Urinary bladder (tissue), 4 donors: ENCODE results near the gene EPB41. TPM values are rescaled to one million over a fixed set of nuclear protein-coding genes. Genes with fewer than 3 reads are reported as not detected.
A peak's percentile ranks its signal among the peaks of the same experiment; 100 is the strongest.
"Not testable (repeated sequence)": the region's sequence is repeated elsewhere in the genome, so short reads cannot be mapped to it uniquely, and the experiment has no call there.

Source experiments
- DNase-seq: peaks from one replicate; pipeline ENCODE4 v3.0.0-alpha.2; 2015; ENCODE audit errors: extremely low spot score
- H3K27ac ChIP-seq: one replicate; pipeline ENCODE4 v1.5.1; 2013; ENCODE audit warnings: low read depth, mild to moderate bottlenecking, moderate library complexity
- H3K36me3 ChIP-seq: one replicate; pipeline ENCODE4 v1.6.1; 2013; ENCODE audit warnings: mild to moderate bottlenecking, moderate library complexity; ENCODE audit not compliant: insufficient read depth
- H3K4me1 ChIP-seq: one replicate; pipeline ENCODE4 v1.6.1; 2013; ENCODE audit warnings: mild to moderate bottlenecking, moderate library complexity; ENCODE audit not compliant: insufficient read depth
- H3K4me3 ChIP-seq: one replicate; pipeline ENCODE4 v1.5.1; 2013; ENCODE audit warnings: low read depth, low read length
- WGBS: extraction: QIAGEN DNeasy Blood & Tissue Kit; methylation state at CpG from one replicate; pipeline ENCODE4 v1.1.7; 2013; 5-methylcytosine and 5-hydroxymethylcytosine counted together
- polyA plus RNA-seq: library from polyadenylated mRNA; stranded (reverse); fragments of 200-250 nt; gene quantifications from one replicate; pipeline ENCODE4 v1.2.3, GENCODE V29; 2013
- total RNA-seq: library from RNA; depleted of rRNA; stranded (reverse); fragments of >200 nt; gene quantifications from one replicate; pipeline ENCODE4 v1.2.3, GENCODE V29; 2014
- donor health status: healthy with polysubstance abuse.
- donor health status: healthy.

Gene EPB41
- total and polyA plus RNA-seq, 2 donors, result 11.0 to 37.4 TPM

DNA sequence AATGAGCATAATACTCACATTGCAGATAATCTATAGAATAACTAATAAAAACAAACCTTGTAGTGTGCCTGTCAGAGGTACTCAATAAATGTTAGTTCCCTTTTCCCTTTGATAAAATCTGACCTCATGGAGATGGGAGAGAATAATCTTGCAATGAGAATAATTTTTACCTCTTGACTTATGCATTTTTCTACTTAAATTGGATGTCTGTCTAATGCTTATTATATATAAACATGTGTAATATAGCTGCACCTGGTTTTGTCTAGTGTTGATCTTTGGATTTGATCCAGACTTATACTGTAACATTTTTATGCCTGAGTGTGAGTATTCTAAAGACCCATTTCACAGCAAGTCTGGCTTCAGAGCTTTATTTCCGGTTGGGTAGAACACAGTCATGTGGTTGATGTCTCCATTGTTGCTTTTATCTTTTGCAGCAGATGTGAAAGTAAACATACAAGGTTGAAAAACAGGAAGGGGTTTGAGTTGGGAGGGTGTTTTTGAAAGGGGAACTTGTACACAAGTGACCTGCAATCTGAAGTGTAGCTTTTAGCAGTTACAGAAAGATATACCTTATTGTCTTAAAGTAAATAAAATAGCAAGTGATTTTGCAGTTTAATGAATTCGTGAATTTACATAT lies 12.4 kb downstream of the EPB41 start:
- peak; percentile 0 for DNase-seq
- no peak overlapping the region for H3K4me3 ChIP-seq

DNA sequence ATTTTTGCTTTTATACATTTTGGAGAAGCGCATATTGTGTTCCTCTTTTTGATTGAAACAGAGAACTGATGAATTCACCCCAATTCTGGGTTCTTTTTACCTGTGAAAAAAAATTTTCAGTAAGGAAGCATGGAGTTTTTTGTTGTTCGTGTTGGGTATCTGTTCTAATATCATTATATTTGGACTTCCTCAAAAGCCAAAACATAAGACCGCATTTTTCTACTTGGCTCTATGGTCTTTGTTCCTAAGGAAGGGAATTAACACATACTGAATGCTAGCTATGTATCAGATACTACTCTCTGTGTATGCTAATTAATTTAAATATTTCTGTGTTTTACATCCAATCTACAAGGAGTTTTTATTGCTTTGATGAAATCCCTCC lies 12.9 kb downstream of the EPB41 start:
- Histone ChIP-seq H3K27ac (peak overlapping the region; percentile 79), H3K36me3 (no peaks in the 10 kb centered on the region), H3K4me1 (peaks cover 4% of the 10 kb centered on the region), H3K4me3 (no peak overlapping the region)
- 58% methylated on average over 3 of the region's 3 CpGs for WGBS
- no peak for DNase-seq

More for the DNA sequence above, 12.4 kb downstream of the EPB41 start:
- H3K27ac ChIP-seq, result no peak overlapping the region
- 41% methylated on average over 2 of the region's 2 CpGs for WGBS
- H3K4me1 ChIP-seq, result peaks cover 4% of the 10 kb centered on the region
- H3K36me3 ChIP-seq, result no peaks in the 10 kb centered on the region

DNA sequence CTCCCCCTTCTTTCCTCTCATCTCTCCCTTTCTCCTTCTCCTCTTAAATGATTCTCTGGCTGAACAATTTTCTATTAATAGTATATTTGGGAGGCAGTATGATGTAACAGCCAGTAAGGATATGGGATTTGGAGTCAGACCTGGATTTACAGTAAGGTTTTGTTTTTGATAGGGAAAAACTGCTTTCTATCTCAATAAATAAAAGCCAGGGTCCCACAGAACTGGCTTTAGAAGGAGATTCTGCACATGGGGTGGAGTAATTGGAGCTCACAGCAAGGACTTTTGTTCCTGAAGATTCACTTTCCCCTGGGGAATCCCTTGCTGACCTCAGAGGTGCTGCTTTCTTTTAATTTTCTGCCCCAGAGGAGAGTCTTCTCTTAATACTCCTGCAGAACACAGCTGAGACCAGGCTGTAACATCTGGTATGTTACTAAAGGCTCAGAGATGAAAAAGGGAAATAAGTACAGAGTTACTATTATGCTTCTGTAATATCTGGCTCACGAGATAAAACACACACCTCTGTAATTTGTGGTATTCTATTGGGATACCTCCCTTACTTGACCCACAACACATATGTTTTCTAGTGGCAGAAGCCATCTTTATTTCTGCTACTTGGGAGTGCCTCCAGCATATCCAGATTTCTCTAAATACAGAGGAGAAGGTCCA lies 13.4 kb downstream of the EPB41 start:
- Histone ChIP-seq H3K4me1 (peaks cover 4% of the 10 kb centered on the region), H3K27ac (peak overlapping the region; percentile 79), H3K36me3 (no peaks in the 10 kb centered on the region), H3K4me3 (no peak overlapping the region)
- DNase-seq, result peak; percentile 0
- 25% methylated on average over 1 of the region's 1 CpG for WGBS

DNA sequence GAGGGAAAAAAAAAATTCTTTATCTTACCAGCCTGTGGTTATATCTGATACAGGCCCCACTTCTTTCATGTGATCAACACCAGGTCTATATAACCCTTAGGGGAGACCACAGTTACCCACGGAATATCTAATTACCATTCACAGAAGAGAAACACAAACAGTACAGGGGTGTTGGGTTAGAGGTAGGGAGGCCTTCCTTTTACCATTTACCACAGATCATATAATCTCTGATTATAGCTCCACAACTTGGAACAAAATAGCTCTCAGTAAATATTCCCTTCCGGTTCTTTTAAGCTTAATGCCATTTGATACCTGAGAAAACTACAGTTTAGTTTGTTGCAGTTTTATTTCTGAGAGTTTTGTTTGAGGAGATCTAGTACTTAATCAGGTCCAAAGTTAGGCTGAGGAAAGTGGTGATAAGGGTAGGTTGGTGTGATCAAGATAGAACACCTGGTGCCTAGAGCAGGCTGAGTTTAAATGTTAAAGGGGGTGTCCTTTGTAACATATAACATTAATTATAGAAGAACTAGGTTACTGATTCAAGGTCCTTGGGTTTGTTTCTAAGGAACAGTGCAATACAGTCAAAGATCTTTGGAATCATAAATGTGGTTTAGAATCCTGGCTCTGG lies 14.1 kb downstream of the EPB41 start:
- no peak overlapping the region for H3K4me3 ChIP-seq
- DNase-seq, result no peak
- peak overlapping the region; percentile 79 for H3K27ac ChIP-seq
- H3K36me3 ChIP-seq, result no peaks in the 10 kb centered on the region
- 37% methylated on average over 2 of the region's 2 CpGs for WGBS
- peaks cover 4% of the 10 kb centered on the region for H3K4me1 ChIP-seq

DNA sequence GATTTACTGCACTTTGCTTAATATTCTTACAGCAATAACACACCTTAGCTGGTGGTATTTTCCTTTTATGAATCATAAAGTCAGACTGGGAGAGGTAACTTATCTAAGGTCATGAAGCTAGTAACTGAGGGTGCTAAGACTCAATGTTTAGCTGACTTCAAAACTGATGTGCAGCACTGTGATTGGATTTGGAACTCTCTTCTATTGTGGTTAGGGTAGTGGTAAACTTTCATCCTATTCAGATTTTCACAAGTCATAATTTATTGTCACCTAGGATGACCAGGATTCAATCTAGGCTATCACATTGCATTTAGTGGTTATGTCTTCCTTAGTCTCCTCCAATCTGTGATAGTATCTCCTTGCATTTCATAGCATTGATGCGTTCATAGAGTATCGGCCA lies 18.9 kb downstream of the EPB41 start:
- Histone ChIP-seq H3K4me3 (no peak overlapping the region), H3K4me1 (no peaks in the 10 kb centered on the region), H3K36me3 (no peaks in the 10 kb centered on the region), H3K27ac (no peak overlapping the region)
- 83% methylated on average over 2 of the region's 2 CpGs for WGBS
- DNase-seq, result no peak

DNA sequence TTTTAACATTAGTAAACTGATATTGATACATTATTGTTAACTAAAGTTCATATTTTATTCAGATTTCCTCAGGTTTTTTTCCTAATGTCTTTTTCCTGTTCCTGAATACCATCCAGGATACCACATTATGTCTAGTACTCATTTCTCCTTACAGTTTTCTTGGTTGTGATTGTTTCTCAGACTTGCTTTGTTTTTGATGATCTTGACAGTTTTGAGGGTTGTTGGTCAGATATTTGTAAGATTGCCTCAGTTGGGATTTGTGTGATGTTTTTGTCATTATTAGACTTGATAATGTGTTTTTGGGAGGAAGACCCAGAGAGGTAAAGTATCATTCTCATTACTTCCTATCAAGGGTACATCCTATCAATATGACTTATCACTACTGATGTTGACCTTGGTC lies 19.5 kb downstream of the EPB41 start:
- Histone ChIP-seq H3K4me1 (no peaks in the 10 kb centered on the region), H3K27ac (no peak overlapping the region), H3K4me3 (no peak overlapping the region), H3K36me3 (no peaks in the 10 kb centered on the region)
- no peak for DNase-seq

DNA sequence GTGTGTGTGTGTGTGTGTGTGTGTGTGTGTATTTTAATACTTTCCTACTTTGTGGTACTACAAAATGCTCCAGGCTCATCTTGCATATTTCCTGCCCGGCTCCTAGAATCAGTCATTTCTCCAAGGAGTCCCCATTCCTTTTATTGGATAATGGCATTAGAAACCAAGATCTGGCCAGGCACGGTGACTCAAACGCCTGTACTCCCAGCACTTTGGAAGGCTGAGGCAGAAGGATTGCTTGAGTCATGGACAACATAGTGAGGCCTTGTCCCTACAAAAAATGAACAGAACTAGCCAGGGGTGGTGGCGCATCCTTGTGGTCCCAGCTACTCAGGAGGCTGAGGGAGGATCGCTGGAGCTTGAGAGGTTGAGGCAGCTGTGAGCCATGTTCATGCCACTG lies 20.3 kb downstream of the EPB41 start:
- no peak overlapping the region for H3K27ac ChIP-seq
- no peaks in the 10 kb centered on the region for H3K36me3 ChIP-seq
- DNase-seq, result no peak
- no peak overlapping the region for H3K4me3 ChIP-seq
- H3K4me1 ChIP-seq, result no peaks in the 10 kb centered on the region
- 95% methylated on average over 5 of the region's 5 CpGs for WGBS

DNA sequence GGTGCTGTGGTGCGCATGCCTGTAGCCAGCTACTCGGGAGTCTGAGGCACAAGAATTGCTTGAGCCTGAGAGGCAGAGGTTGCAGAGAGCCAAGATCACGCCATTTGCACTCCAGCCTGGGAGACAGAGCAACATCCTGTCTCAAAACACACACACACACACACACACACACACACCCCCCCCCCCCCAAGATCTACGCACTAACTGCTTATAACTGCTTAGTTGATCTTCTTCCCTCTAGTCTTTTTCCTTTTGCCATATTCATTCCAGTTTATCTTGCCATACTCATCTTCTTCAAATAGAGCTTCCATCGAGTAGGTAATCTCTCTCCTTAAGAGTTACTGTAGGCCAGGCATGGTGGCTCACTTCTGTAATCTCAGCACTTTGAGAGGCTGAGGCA lies 20.9 kb downstream of the EPB41 start:
- no peak overlapping the region for H3K4me3 ChIP-seq
- no peak overlapping the region for H3K27ac ChIP-seq
- no peak for DNase-seq
- 93% methylated on average over 5 of the region's 5 CpGs for WGBS
- no peaks in the 10 kb centered on the region for H3K36me3 ChIP-seq
- H3K4me1 ChIP-seq, result no peaks in the 10 kb centered on the region

DNA sequence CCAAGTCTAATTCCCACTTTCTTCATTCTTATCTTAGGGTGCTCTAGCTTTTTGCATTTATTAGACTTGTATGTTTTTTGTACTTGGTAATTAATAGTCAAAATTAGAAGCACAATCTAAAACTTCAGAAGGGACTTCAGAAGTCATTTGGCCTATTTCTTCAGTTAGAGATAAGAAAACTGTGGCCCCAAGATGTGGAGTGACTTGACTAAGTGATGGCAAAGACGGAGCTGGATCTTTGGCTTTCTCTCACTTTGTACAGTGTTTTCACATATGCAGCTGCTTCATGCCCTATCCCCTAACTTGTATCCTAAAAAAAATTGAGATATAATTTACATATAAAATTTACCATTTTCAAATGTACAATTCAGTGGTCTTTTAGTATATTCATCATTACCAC lies 21.7 kb downstream of the EPB41 start:
- no peak for DNase-seq
- 99% methylated on average over 1 of the region's 1 CpG for WGBS
- H3K4me1 ChIP-seq, result no peaks in the 10 kb centered on the region
- H3K27ac ChIP-seq, result no peak overlapping the region
- H3K36me3 ChIP-seq, result no peaks in the 10 kb centered on the region
- H3K4me3 ChIP-seq, result no peak overlapping the region

DNA sequence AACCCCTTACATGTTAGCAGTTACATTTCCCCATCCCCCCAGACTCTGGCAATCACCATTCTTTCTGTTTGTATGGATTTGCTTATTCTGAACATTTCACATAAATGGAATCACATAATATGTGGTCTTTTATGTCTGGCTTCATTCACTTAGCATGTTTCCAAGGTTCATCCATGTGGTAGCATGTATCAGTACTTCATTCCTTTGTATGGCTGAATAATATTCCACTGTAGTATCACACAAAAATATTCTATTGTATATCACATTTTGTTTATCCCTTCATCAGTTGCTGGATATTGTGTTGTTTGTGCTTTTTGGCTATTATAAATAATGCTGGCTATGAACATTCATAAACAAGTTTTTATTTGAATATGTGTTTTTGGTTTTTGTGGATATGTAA lies 22.2 kb downstream of the EPB41 start:
- DNase-seq, result no peak
- Histone ChIP-seq H3K27ac (no peak overlapping the region), H3K4me3 (no peak overlapping the region)

DNA sequence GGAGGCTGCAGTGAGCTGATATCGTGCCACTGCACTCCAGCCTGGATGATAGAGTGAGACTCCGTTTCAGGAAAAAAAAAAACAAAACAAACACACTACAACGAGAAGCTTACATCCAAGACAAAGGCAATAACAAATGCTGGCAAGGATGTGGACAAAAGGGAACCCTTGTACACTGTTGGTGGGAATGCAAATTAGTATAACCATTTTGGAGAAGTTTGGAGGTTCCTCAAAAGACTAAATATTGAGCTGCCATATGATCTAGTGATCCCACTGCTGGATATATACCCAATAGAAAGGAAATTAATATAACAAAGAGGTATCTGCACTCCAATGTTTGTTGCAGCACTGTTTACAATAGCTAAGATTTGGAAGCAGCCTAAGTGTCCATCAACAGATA lies 29.2 kb downstream of the EPB41 start:
- not testable (repeated sequence) for H3K36me3 ChIP-seq, H3K27ac ChIP-seq, H3K4me3 ChIP-seq, H3K4me1 ChIP-seq, DNase-seq
- WGBS, result 88% methylated on average over 3 of the region's 3 CpGs

More for the DNA sequence above, 22.2 kb downstream of the EPB41 start:
- H3K4me1 ChIP-seq, result no peaks in the 10 kb centered on the region
- H3K36me3 ChIP-seq, result no peaks in the 10 kb centered on the region

DNA sequence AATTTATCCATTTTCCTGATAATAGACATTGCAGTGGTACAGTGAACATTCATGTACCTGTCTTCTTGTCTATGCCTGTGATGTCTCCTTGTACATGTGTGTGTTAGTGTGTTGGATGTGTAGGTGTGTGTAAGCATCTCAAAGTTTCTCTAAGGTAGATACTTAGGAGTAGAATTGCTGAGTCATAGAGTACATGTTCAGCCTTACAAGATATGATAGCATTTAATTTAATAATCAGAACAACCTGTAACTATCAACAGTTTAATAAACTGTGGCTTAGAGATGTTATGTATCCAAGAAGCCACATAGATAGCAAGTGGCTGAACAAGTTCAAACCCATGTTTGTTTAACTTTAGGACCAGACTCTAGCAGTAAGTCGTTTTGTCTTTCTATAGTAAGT lies 35.6 kb downstream of the EPB41 start:
- H3K27ac ChIP-seq, result no peak overlapping the region
- WGBS, result 40% methylated on average over 1 of the region's 1 CpG
- H3K4me1 ChIP-seq, result no peaks in the 10 kb centered on the region
- no peak for DNase-seq
- H3K36me3 ChIP-seq, result no peaks in the 10 kb centered on the region
- H3K4me3 ChIP-seq, result no peak overlapping the region

DNA sequence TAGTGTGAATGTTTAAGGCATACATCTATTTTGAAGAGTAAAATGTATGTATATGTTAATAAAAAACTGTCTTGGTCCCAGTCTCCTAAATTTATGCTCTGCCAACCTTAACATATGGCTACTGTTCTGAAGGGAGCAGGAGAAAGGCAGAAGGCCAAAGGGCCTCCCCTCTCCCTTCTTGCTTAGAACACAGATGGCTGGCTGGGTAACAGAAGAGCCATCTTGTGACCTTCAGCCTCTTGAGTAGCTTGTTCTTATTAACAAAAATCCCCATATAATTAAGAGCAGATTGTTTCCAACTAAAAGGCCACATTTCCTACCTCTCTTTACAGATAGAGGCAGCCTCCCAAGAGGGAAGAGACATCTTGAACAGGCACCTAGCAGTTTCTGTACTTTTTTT lies 36.1 kb downstream of the EPB41 start:
- Histone ChIP-seq H3K36me3 (no peaks in the 10 kb centered on the region), H3K27ac (no peak overlapping the region)

DNA sequence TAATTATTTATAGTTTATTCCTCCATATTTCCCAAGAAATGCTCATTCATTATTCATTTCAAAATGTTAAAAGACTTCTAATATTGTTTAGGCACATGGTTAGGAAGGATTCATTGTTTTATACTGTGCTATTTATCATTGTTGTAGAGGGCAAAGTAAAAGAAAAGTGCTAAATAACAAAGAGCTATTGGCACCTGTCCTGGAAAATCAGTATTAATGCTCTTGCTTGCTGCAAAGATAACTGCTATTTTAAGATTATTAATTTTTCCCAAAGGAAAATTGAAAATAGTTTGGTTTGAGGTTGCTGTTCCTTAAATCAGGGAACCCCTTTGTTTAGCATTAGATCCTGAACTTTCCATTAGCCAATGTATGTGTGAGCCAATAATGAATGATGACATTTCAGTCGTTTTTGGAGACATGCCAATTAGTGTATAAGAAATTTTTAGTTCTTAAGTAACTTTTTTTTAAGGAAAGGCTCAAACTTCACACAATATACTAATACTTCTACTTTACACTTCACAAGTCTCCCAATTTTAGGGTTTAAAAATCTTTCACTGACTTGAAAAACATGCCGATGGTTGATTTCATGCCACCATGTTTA lies 39.9 kb downstream of the EPB41 start:
- no peak overlapping the region for H3K27ac ChIP-seq
- H3K4me3 ChIP-seq, result no peak overlapping the region
- no peak for DNase-seq
- peaks cover 2% of the 10 kb centered on the region for H3K4me1 ChIP-seq
- H3K36me3 ChIP-seq, result no peaks in the 10 kb centered on the region
- 60% methylated on average over 2 of the region's 2 CpGs for WGBS

More for the DNA sequence above, 36.1 kb downstream of the EPB41 start:
- Histone ChIP-seq H3K4me1 (no peaks in the 10 kb centered on the region), H3K4me3 (no peak overlapping the region)
- DNase-seq, result no peak
